Hippocampal formation (tissue), 2 donors: Measurements from ENCODE around the gene STK32A.

ENCODE experiments used
- DNase-seq, 2 donors: peaks; one replicate each; lab custom pipeline; 2025; lab: John Stamatoyannopoulos, UW

The STK32A gene

DNA sequence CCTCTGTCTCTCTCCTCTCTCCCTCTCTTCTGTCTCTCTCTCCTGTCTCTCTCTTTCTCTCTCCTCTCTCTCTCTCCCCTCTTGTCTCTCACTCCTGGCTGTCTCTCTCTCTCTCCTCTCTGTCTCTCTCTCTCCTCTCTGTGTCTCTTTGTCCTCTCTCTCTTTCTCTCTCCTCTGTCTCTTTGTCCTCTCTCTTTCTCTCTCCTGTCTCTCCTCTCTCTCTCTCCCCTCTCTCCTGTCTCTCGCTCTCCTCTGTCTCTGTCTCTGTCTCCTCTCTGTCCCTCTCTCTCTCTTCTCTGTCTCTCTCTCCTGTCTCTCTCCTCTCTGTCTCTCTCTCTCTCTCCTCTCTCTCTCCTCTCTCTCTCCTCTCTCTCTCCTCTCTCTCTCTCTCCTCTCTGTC, 25.0 kb downstream of the STK32A start:
- no peak for DNase-seq

DNA sequence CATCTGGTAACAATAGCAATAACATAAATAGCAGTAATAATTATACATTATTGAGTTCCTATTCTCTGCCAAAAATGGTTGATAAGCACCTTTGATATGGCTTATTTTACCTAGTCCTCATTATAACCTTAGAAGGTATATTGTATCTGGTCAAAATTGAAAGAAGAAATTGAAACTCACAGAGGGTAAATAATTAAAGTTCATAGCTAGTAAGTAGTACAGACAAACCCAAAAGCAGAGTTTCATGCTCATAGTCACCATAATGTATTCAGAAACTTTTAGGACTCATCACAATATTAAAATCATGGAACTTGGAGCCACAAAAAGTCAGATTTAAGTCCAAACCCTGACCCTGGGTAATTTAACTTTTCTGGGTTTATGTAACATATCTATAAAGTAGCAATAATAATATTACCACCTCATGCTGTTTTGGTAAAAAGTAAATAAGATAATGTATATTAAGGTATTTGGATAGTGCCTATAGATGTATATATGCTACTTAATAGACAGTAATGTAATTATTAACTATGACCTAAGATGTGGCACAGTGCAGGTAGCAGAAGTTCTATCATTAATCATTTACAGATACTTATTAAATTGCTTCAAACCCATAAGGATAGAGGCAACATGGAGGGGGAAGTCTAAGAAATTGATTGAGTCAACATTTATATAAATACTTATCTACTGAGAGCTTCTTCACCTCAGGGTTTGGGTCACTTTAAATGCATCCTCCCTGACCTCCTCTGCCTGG, 32.4 kb downstream of the STK32A start:
- no peak for DNase-seq

DNA sequence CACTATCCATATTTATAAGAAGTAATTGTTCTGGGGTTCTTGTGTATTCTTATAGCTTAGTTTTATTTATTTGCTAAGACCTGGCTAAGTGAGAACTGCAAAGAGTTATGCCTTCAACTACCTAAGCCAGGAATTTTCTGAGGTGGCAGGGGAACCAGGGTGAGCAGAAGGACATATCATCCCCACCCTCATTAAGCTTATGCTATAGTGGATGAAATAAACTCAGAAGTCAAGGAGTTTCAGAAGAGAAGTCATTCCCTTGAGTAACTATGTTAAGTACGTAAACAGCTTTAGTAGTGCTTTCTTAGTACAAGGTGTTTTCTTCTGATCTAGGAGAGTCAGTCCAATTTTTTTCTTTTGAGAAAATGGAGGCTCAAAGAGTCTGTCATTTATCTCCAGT, 41.7 kb downstream of the STK32A start:
- DNase-seq, result no peak

DNA sequence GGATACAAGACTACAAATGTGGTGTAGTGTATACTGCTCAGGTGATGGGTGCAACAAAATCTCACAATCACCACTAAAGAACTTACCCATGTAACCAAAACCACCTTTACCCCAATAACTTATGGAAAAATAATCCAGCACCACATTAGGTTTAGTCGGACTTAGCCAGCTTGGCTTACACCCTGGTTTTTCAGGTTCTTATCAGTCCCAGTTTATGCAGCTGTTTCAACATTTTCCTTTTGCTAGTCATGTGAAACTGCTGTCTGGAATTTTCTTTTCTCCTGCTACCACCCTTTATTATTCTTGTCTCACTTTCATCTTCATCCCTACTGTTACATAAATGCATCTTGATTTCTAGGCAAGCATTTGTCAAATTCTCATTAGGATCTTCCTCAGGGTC, 51.5 kb downstream of the STK32A start:
- no peak for DNase-seq

DNA sequence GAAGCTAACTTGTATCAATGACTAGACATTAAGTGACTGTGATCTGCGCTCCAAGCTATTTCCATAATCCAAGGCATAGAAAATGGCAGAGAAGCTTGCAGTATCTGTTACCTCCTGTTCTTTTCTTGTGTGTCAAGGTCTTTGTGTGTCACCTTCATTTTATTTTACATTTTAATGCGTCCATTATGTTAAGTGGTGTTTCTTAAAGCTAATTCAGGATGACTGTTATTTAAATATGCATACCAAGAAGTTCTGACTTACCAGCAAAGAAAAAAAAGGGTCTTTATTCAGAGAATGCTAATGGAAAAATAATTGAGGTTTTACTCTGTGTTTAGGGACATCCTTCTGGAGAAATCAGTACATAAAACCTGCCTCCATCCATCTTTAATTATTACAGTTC, 52.3 kb downstream of the STK32A start:
- DNase-seq, result no peak

DNA sequence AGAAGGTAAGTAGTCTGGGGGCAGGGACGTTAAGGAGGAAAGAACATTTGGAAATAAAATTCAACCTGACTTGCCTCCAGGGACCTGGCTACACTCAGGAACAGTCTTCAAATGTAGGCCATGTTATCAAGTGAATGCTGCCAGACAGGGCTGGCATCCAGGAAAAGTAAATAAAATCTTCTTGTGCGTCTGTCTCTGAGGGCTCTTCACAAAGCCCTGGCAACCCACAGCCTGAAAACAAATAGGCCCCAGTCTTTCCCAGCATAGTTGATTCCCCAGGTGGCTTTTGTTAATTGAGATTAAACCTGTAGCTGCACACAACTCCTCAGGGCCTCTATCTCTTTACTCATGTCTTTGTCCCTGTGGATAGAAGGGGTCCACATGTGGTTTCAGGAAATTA, 55.4 kb downstream of the STK32A start:
- DNase-seq, result no peak

DNA sequence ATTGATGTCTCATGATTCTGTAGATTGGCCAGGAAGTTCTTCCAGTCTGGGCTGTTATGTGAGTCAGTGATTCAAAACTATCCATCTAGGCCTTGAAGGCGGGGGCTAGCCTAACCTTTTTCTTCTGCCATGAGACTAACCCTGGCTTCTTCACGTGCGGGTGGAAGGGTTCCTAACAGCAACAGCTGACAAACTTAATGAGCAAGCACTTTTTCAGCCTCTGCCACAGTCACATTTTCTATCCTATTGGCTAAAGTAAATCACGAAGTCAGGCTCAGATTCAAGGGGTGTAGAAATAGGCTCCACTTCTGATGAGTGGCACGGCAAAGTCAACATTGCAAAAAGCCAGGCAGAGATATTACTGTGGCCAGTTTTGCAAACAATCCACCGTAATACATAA, 68.4 kb downstream of the STK32A start:
- no peak for DNase-seq

DNA sequence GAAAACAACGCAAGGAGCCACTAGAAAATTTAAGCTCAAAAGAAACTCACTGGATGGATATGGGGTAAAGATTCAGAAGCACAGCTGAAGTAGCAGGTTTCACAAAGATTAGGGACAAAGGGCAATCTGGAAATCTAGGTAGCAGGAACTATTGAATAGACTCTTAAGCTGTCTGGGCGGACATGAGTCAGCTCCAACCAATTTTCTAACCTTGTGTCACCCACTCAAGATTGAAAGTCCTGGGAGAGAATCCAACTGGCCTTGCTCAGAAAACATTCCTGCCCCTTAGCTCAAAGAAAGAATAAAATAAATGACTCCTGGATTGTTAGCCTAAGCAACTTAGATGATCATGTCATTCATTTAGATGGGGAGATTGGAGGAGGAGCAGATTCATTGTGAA, 69.2 kb downstream of the STK32A start:
- no peak for DNase-seq

DNA sequence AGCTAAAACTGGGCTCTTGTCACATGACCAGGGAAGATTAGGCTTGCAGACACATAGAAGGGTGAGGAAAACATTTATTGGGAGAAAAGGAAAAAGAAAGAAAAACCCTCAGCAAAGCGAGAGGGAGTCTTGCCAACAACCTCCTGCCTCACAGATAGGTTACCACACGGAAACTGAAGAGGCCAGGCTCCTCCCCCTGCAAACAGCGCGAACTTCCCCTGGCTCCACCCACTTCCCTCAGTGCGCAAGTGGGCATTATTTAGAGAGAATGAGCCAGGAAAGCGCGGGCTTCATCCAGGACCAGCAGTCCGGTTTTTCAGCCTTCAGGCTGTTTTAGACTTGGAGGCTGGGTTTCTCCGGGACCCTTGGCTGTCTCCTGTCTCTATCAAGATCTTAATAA, 70.3 kb downstream of the STK32A start:
- no peak for DNase-seq

DNA sequence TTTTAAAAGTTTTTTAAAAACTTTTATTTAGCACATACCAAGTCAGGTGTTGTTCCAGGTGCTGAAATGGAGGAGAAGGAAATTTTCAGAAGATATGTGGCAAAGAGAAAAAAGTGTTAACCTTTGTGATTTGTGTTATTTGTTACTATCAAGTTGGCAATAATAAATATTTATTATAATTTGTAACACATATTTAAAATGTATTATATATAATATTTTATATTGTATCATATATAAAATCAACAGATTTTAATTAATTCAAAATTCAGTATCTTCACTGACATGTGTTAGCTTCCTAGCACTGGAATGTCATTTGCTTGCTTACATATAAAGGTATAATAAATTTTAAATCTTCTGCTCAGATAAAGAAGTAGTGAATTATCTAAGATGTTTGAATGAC, 71.5 kb downstream of the STK32A start:
- DNase-seq, result no peak

DNA sequence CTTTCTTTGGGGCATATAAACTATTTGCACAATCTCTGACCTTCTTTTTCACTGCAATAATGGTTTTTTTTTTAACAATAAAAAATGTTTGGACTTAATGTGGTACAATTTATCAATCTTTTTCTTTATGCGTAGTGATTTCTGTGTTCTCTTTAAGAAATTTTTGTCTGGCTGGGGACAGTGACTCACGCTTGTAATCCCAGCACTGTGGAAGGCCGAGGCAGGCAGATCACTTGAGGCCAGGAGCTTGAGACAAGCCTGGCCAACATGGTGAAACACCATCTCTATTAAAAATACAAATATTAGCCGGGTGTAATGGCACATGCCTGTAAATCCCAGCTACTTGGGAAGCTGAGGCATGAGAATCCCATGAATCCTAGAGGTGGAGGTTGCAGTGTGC, 72.3 kb downstream of the STK32A start:
- no peak for DNase-seq

DNA sequence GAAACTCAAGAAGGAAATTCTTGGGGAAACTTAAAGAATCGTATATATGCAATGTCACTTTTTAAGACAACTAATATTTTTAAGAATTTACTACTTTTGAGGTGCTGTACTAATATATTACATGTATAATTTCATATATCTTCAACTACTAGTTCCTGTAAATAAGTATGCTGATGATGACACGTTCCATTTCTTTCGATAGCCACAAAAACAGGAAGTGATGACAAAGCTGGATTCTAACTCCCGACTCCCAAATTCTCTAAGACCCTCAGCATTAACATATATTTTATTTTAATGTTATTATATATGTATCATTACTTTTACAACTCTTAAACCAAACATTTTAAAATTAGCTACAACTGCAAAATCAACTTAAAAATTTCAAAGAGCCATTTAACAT, 74.8 kb downstream of the STK32A start:
- no peak for DNase-seq

DNA sequence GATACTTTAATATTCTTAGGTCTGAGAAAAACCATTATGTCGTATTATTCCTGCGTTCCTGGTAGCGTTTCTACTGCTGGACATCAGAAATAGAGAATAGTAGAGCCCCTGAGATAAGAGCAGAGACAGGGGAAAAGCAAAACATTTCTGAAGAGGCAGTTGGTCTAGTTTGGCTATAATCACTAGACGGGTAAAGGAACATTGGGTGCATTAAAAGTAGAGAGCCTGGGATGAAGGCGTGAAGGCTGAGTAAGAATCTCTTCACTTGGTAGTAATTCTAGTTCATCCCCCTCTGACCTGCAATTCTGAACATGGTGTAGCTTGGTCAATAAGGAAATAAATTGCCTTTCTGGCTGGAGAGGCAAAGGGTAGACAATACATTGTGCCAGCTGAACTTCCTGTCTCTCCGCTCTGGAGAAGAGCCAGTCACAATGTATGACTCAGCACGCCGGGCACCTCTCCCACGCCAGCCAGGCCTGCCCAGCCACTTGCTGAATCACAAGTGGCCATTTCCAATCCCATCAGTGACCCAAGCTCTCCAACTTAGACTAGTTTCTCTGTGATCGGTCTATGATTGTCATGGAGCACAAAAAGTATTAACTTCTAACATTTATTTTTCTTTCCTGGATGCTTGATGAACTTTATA, 75.4 kb downstream of the STK32A start:
- peak; percentile 2 to 8 for DNase-seq

DNA sequence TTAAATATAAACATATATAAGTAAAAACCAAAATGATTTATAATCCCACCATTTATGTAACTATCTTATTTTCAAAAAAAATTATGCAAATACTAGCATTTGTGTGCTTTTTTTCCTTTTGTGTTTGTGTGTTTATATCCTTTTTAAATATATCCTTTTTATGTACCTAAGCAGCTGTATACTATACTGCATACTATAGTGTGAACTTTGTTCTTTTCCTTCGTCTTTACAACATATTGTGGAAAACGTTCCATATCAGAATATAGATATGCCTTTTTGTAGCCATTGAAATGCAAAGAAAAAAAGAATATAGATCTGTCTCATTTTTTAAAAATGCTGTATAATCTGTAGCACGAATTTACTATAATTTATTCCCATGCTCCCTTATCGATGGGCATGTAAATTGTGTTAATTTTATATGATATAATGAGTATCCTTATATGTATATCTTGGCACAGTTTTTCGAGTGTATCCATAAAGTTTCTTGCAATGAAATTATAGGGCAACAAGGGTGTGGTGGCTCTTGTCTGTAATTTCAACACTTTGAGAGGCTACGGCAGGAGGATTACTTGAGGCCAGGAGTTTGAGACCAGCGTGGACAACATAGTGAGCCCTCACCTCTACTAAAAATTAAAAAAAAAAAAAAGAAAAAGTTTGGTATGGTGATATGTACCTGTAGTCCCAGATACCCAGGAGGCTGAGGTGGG, 83.3 kb downstream of the STK32A start:
- no peak for DNase-seq

DNA sequence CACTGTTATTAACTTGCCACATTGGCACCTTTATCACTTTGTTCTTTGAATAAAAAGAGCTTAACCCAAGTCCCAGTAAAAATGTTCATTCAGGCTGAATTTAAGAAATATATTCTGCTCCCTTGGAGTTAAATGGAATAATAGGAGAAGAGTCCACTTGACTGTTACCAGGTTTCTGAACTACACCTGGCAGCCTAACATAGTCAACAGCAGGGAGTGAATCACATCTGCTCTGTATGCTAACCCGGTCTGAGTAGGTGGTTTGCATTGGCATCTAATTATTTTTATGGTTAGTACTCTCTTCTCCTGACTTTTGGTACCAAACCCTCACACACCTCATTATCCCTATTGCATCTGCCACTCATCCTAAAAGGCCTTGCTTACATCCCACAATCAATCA, 86.7 kb downstream of the STK32A start:
- DNase-seq, result no peak

DNA sequence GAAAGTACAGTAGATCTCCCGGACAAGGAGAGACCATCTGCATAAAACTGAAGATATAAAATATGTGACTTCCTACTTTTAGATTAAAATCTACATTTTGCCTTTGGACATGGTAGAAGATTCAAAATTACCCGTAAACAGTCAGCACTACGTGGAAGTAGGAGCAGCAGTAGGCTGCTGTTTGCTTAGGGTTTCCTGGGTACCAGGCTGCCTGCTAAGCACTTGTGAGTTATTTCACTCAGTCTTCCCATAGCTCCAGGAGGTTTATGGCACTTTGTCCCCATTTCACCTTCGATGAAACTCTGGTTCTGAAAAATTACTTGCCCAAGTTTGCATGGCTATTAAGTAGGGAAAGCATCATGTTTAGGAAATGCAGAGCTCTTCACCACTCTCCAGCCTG, 92.6 kb downstream of the STK32A start:
- no peak for DNase-seq

DNA sequence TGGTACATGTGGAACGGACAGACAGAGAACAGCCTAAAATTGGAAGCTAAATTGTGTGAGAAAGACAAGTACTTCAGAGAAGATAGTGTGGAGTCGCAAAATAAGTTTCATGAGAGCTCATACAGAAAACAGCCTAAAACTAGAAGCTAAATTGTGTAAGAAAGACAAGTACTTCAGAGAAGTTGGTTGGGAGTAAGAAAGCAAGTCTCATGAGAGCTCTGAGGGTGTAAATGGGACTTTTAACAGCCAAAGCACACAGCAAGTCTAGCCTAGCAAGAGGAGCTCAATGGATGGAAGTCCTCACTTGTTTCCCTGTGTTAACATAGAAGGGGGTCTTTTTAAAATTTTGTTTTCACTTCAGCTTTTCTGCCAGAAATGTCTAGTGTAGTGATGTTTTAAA, 93.1 kb downstream of the STK32A start:
- no peak for DNase-seq

DNA sequence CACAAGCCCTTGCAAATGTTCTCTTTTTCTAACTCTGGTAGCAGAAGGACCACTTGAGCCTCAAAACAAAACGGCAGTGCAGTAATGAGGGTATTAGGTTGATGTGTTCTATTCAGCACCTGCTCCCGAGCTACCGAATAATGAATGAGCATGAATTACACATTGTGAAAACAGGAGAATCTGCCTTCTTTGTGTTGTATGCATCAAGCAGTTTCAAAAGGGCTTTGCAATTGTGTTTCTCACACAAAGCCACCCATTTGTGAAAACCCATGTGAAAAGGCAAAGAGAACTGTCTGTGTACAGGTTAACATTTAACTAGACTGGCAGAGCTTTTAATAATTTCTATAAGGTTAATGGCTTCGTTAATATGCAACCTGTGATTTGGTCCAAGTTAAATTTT, 97.8 kb downstream of the STK32A start:
- DNase-seq, result no peak

DNA sequence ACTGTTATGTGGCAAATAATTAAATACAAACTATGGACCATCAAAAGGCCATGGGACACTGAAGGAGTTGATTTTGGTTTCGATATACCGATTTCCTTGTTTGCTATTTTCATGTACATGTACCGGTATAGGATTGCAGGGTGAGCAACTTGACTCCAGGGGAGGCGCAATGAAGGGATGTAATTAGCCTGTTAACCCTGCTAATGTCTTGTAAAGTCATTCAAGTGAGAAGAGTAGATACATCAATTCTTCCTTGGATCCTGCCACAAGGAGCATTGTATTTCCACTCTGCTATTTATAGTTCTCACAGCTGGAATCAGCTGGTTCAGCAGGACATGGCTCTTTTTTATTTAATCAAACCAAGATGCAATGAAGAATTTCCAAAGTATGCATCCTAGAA, 102.0 kb downstream of the STK32A start:
- DNase-seq, result no peak

DNA sequence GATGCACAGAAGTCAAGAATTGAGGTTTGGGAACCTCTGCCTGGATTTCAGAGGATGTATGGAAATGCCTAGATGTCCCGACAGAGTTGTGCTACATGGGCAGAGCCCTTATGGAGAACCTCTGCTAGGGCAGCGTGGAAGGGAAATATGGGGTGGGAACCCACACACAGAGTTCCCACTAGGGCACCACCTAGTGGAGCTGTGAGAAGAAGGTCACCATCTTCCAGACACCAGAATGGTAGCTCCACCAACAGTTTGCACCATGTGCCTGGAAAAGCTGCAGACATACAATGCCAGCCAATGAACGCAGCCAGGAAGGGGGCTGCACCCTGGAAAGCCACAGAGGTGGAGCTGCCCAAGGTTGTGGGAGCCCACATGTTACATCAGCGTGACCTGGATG, 104.5 kb downstream of the STK32A start:
- DNase-seq, result no peak

DNA sequence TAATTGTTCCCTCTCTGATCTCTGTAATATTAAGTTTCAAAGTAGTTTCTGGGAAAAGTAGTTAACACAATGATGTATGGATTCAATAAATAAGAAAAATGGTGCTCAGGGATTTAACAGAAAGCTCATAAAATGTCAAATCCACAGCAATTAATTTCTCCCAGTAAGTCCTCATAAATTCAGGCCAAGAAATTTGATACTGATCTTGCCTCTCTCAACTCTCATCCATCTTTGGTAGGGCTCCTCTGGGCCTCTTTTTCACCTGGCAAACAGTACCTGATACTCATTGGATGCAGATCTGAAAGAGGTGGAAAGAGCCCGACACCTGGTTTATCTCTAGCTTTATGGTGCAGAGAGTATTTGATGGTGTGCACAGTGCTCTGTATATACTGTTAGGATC, 106.1 kb downstream of the STK32A start:
- DNase-seq, result no peak

DNA sequence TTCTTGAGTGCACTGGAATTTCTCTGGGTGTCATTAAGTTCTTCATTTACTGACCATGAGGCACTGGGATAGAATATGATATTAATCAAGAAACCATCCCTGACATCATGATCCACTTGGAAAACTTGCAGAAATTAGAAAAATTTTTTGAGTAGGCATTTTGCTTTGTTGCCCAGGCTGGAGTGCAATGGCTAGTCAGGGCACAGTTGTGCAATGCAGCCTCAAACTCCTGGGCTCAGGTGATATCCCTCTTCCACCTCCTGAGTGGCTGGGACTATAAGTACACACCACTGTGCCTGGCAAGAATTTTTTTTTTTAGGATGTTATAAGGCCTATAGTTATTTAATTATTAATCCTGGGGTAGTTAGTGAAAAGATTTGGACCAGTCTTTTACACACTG, 106.5 kb downstream of the STK32A start:
- no peak for DNase-seq

DNA sequence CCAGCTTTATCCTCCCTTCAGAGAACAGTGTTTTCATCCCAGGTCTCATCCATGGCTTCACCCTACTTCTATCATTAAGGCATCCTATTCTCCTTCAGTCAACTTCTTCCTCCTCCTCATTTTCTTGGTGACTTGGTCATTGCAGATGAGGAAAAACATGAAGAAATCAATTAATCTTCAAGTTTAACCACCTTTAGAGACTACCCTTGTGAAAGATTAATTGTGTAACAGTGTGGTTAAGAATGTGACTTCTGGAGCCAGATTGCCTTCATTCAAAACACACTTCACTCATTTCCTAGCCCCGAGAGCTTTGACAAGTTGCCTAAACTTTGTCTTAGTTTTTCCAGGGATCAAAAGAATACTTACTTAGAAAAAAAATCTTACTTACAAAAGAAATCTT, 110.0 kb downstream of the STK32A start:
- no peak for DNase-seq
